K562 (cell line): ENCODE results near the gene LTBR. TPM values are rescaled to one million over a fixed set of nuclear protein-coding genes. Genes with fewer than 3 reads are reported as not detected.

Experiments used
- BCL6 ChIP-seq: fragments of 250-450 bp; sonication (Bioruptor Pico); IDR thresholded peaks from 2 replicates; pipeline ENCODE4 v1.4.0; 2020
- CBX5 ChIP-seq: IDR thresholded peaks from 2 replicates; pipeline ENCODE4 v1.6.1; 2014; ENCODE audit warnings: low read depth, borderline replicate concordance
- CREBBP ChIP-seq: IDR thresholded peaks from one replicate; pipeline ENCODE4 v1.6.1; 2012; ENCODE audit warnings: low read depth, mild to moderate bottlenecking, control low read depth, inconsistent platforms, low read length
- CUX1 ChIP-seq: fragments of 200-800 bp; sonication (Bioruptor generic); IDR thresholded peaks from 2 replicates; pipeline ENCODE4 v1.6.1; 2016; ENCODE audit warnings: missing genetic modification characterization, missing compliant biosample characterization
- EGR1 ChIP-seq: fragments of 450-650 bp; conservative IDR thresholded peaks from 2 replicates; pipeline ENCODE4 v1.6.1; 2017; ENCODE audit warnings: mild to moderate bottlenecking
- GTF3C2 ChIP-seq: IDR thresholded peaks from 3 replicates; pipeline ENCODE4 v1.6.1; 2011; ENCODE audit warnings: borderline replicate concordance, mild to moderate bottlenecking, moderate library complexity; ENCODE audit not compliant: insufficient read length; ENCODE audit errors: extremely low read depth
- MAX ChIP-seq: sonication (generic); formaldehyde crosslinking; IDR thresholded peaks from 2 replicates; pipeline ENCODE4 v1.9.0; 2022; ENCODE audit warnings: mild to moderate bottlenecking, missing genetic modification reagents
- MYBL2 ChIP-seq, 2 experiments: fragments of 450-650 bp in 1 of 2; sonication (generic) in 1 of 2; formaldehyde crosslinking in 1 of 2; IDR thresholded peaks; 2 replicates each; pipeline versions ENCODE4 v1.6.1 to v1.8.1; 2017 to 2022; ENCODE audit warnings: borderline replicate concordance in 1 of 2, inconsistent platforms in 1 of 2, low read depth in 1 of 2, mild to moderate bottlenecking in 1 of 2, missing genetic modification reagents in 1 of 2, moderate library complexity in 1 of 2
- NCOA4 ChIP-seq: fragments of 450-650 bp; IDR thresholded peaks from 2 replicates; pipeline ENCODE4 v1.6.1; 2018; ENCODE audit warnings: mild to moderate bottlenecking; ENCODE audit not compliant: partially characterized antibody
- NFATC3 ChIP-seq: fragments of 450-650 bp; IDR thresholded peaks from 2 replicates; pipeline ENCODE4 v1.6.1; 2017; ENCODE audit warnings: mild to moderate bottlenecking
- NR0B1 ChIP-seq: fragments of 450-650 bp; IDR thresholded peaks from one replicate; pipeline ENCODE4 v1.6.1; 2018; ENCODE audit warnings: mild to moderate bottlenecking, moderate library complexity; ENCODE audit not compliant: partially characterized antibody
- RBM22 ChIP-seq: fragments of 200-400 bp; formaldehyde crosslinking; IDR thresholded peaks from 2 replicates; pipeline ENCODE4 v1.6.1; 2018; ENCODE audit warnings: low read length, low read depth; ENCODE audit not compliant: poor library complexity, severe bottlenecking
- RCOR1 ChIP-seq, 2 experiments: IDR thresholded peaks; 2 replicates each; pipeline ENCODE4 v1.6.1; 2012; ENCODE audit warnings: low read depth in 2 of 2, low read length in 2 of 2, borderline replicate concordance in 1 of 2, improper control_type of control experiment in 1 of 2
- SMAD2 ChIP-seq: fragments of 150-350 bp; IDR thresholded peaks from 2 replicates; pipeline ENCODE4 v1.6.1; 2014; ENCODE audit warnings: low read depth, mild to moderate bottlenecking, low read length
- TCF7 ChIP-seq: sonication (generic); IDR thresholded peaks from 2 replicates; pipeline ENCODE4 v1.6.1; 2016; ENCODE audit warnings: antibody characterized with exemption, borderline replicate concordance
- XRCC4 ChIP-seq: IDR thresholded peaks from one replicate; pipeline ENCODE4 v1.6.1; 2011; ENCODE audit not compliant: insufficient read depth, insufficient read length; ENCODE audit errors: extremely low read depth
- ZBTB7A ChIP-seq: IDR thresholded peaks from 2 replicates; pipeline ENCODE4 v1.6.1; 2011; ENCODE audit warnings: low read depth, mild to moderate bottlenecking, low read length, moderate library complexity, borderline replicate concordance; ENCODE audit not compliant: control insufficient read depth
- ZNF133 ChIP-seq: fragments of 250-450 bp; sonication (Bioruptor Pico); IDR thresholded peaks from 2 replicates; pipeline ENCODE4 v1.4.0; 2020; ENCODE audit warnings: mild to moderate bottlenecking
- ZNF707 ChIP-seq: fragments of 250-450 bp; sonication (Bioruptor Pico); conservative IDR thresholded peaks from 2 replicates; pipeline ENCODE4 v1.8.0; 2022; ENCODE audit warnings: inconsistent platforms, mild to moderate bottlenecking, moderate library complexity
- polyA plus RNA-seq, 8 experiments: library from polyadenylated mRNA; depleted of rRNA in 4 of 8; stranded (reverse) in 5 of 8; unstranded in 3 of 8; fragments of >200 nt; fragmentation: Nextera tagmentation in 2 of 8; fragmentation: Illumina TruSeq in 1 of 8; extraction: Ambion mirVana in 2 of 8; extraction: Trizol in 1 of 8; gene quantifications; 2 replicates each; pipeline versions ENCODE4 v1.2.1 to v1.2.3, GENCODE V29; 2011 to 2014; ENCODE audit warnings: inconsistent platforms in 1 of 8, missing spikeins in 1 of 8
- total RNA-seq, 7 experiments: library from RNA; depleted of rRNA in 6 of 7; stranded (reverse); fragments of >200 nt in 6 of 7; fragmentation: Illumina TruSeq in 2 of 7; extraction: Trizol in 2 of 7; gene quantifications; 2 replicates each; pipeline versions ENCODE4 v1.2.1 to v1.2.3, GENCODE V29; 2011 to 2021; ENCODE audit warnings: low replicate concordance in 1 of 7

LTBR gene
- total and polyA plus RNA-seq, 9 of the 15 experiments (the other 6 are each of a cell fraction or from before 2014, with no cell fraction given), result 0.96 to 69.0 (median 35.3) TPM

- TF ChIP-seq GTF3C2 (no peak), XRCC4 (no peak), SMAD2 (no peak), CUX1 (CRISPR knock-in tag) (no peak), CBX5 (no peak), ZBTB7A (no peak), MAX (no peak), ZNF707 (CRISPR knock-in tag) (no peak), CREBBP (no peak), NFATC3 (no peak), NCOA4 (no peak), BCL6 (CRISPR knock-in tag) (no peak), MYBL2 (IDR thresholded peaks at IDR 0.05; ENCODE audit: low read depth) (no peak), MYBL2 (CRISPR knock-in tag; IDR thresholded peaks at IDR 0.05; ENCODE audit: borderline replicate concordance) (no peak), ZNF133 (CRISPR knock-in tag) (no peak), EGR1 (no peak), RCOR1 (IDR thresholded peaks at IDR 0.05; ENCODE audit: borderline replicate concordance in 1 of 2, low read depth in 2 of 2, low read length in 2 of 2) (peak in 1 of 2 experiments; percentile 33; a peak in 1 of 4 replicates), NR0B1 (no peak), RBM22 (no peak), TCF7 (no peak)
These were observed 40.9 kb downstream of the LTBR start (continued) for GRCh38 chr12:6424866-6425265.
